GM12878 (cell line): ENCODE measurements around the gene ATXN3. TPM values are rescaled to one million over a fixed set of nuclear protein-coding genes. Genes with fewer than 3 reads are reported as not detected.

ENCODE experiments used
- ATAC-seq: fragments of 200-7000 bp; cut with Tn5 transposase; 3 replicates; pipeline ENCODE4 v1.9.1; 2020; ENCODE audit warnings: mild to moderate bottlenecking, moderate library complexity
- BruUV-seq: library from RNA; stranded (reverse); fragments of 400-500 nt; replicated peaks from 2 replicates; lab custom pipeline; 2021; lab: Mats Ljungman, UMichigan
- CTCF ChIA-PET: fragments of 300-600 bp; sonication (Branson Sonifier 250); formaldehyde crosslinking; extraction: SDS; loops from one replicate; lab custom pipeline; 2021; ENCODE audit warnings: inconsistent platforms; lab: Yijun Ruan, JAX
- POLR2A ChIA-PET: fragments of 350-600 bp; formaldehyde crosslinking; extraction: SDS; loops from one replicate; lab custom pipeline; 2021; ENCODE audit warnings: inconsistent platforms; lab: Charles Lee
- RAD21 ChIA-PET: fragments of 300-600 bp; sonication (Branson Sonifier 250); formaldehyde crosslinking; loops from one replicate; lab custom pipeline; 2023; ENCODE audit warnings: antibody characterized with exemption; ENCODE audit not compliant: unreplicated experiment; lab: Charles Lee
- SMC1A ChIA-PET: fragments of 300-600 bp; sonication (Branson Sonifier 250); formaldehyde crosslinking; loops from one replicate; lab custom pipeline; 2023; ENCODE audit not compliant: unreplicated experiment, uncharacterized antibody; lab: Charles Lee
- DNase-seq: peaks from one replicate; pipeline ENCODE4 v3.0.0-alpha.2; 2011; ENCODE audit warnings: low read depth, low spot score
- FAIRE-seq: peaks from 3 replicates; lab custom pipeline; 2011; peaks lifted over from hg19 to GRCh38; lab: Jason Lieb, UNC
- H2AFZ ChIP-seq: 2 replicates; pipeline ENCODE4 v1.6.0; 2011; ENCODE audit warnings: low read depth, low read length, control low read depth; ENCODE audit not compliant: control insufficient read depth
- H3K27ac ChIP-seq: 2 replicates; pipeline ENCODE4 v1.5.1; 2011; ENCODE audit warnings: control low read depth; ENCODE audit not compliant: control insufficient read depth, insufficient read depth
- H3K27me3 ChIP-seq, 2 experiments: replicated peaks in 1 of 2; 2 replicates each; pipeline versions ENCODE4 v1.6.0 to v1.6.1; 2011; ENCODE audit warnings: low read length in 1 of 2; ENCODE audit not compliant: control insufficient read depth in 2 of 2, insufficient read depth in 2 of 2
- H3K36me3 ChIP-seq, 2 experiments: 2 replicates each; pipeline ENCODE4 v1.5.1; 2011; ENCODE audit warnings: low read length in 1 of 2; ENCODE audit not compliant: control insufficient read depth in 2 of 2, insufficient read depth in 2 of 2
- H3K4me1 ChIP-seq: 2 replicates; pipeline ENCODE4 v1.6.1; 2011; ENCODE audit warnings: mild to moderate bottlenecking, low read length, moderate library complexity, mixed read lengths; ENCODE audit not compliant: control insufficient read depth, insufficient read depth
- H3K4me2 ChIP-seq: 2 replicates; pipeline ENCODE4 v1.6.0; 2011; ENCODE audit warnings: control low read depth; ENCODE audit not compliant: control insufficient read depth, insufficient read depth
- H3K4me3 ChIP-seq: fragments of 200-600 bp; sonication (generic); 2 replicates; pipeline ENCODE4 v1.5.1; 2016
- H3K79me2 ChIP-seq: 2 replicates; pipeline ENCODE4 v1.6.0; 2011; ENCODE audit warnings: low read length; ENCODE audit not compliant: control insufficient read depth, insufficient read depth
- H3K9ac ChIP-seq: 2 replicates; pipeline ENCODE4 v1.8.0; 2011; ENCODE audit warnings: low read length, control low read depth, mixed read lengths; ENCODE audit not compliant: control insufficient read depth, insufficient read depth
- H3K9me3 ChIP-seq: replicated peaks from 3 replicates; pipeline ENCODE4 v1.5.1; 2011; ENCODE audit warnings: mild to moderate bottlenecking, low read length; ENCODE audit not compliant: control insufficient read depth, insufficient read depth
- H4K20me1 ChIP-seq: 2 replicates; pipeline ENCODE4 v1.6.0; 2011; ENCODE audit not compliant: control insufficient read depth, insufficient read depth
- BCL3 ChIP-seq: IDR thresholded peaks from 2 replicates; pipeline ENCODE4 v1.6.1; 2011; ENCODE audit warnings: borderline replicate concordance, low read depth, mild to moderate bottlenecking, moderate library complexity, low read length; ENCODE audit not compliant: insufficient read depth, poor library complexity, severe bottlenecking
- NR2C1 ChIP-seq: fragments of 450-650 bp; IDR thresholded peaks from 2 replicates; pipeline ENCODE4 v1.6.1; 2017; ENCODE audit warnings: antibody characterized with exemption, mild to moderate bottlenecking, moderate library complexity
- POLR2A ChIP-seq: IDR thresholded peaks from 2 replicates; pipeline ENCODE4 v1.6.1; 2011; ENCODE audit warnings: low read depth, mild to moderate bottlenecking, low read length
- SKIL ChIP-seq: fragments of 450-650 bp; IDR thresholded peaks from 2 replicates; pipeline ENCODE4 v1.6.1; 2017; ENCODE audit warnings: mild to moderate bottlenecking, low read depth, inconsistent platforms; ENCODE audit not compliant: poor library complexity, severe bottlenecking
- ZBTB33 ChIP-seq: fragments of 450-650 bp; IDR thresholded peaks from 2 replicates; pipeline ENCODE4 v1.6.1; 2017; ENCODE audit warnings: mild to moderate bottlenecking
- WGBS: methylation state at CpG from one replicate; pipeline ENCODE4 v1.1.6; 2016; ENCODE audit warnings: low lambda C conversion rate; ENCODE audit not compliant: insufficient replicate concordance, insufficient coverage; ENCODE audit errors: missing lambda C conversion rate; 5-methylcytosine and 5-hydroxymethylcytosine counted together
- in situ Hi-C: fragments of 300-500 bp; cut with MboI; formaldehyde crosslinking; loops from 9 replicates; pipeline ENCODE4 v1.14.3; 2018; ENCODE audit warnings: mixed read lengths
- intact Hi-C: fragments of 100-400 bp; cut with micrococcal nuclease; formaldehyde crosslinking; loops from one replicate; pipeline ENCODE4 v1.14.2; 2022; ENCODE audit not compliant: unreplicated experiment
- polyA plus RNA-seq, 11 experiments: library from polyadenylated mRNA; depleted of rRNA in 4 of 11; unstranded in 6 of 11; stranded (reverse) in 5 of 11; fragments of >200 nt; fragmentation: Nextera tagmentation in 4 of 11; fragmentation: Illumina TruSeq in 1 of 11; extraction: Ambion mirVana in 4 of 11; extraction: Trizol in 1 of 11; gene quantifications; 1 replicate in 1 of 11; 2 replicates in 10 of 11; pipeline versions ENCODE4 v1.2.1 to v1.2.3, GENCODE V29; 2011 to 2016; ENCODE audit warnings: inconsistent platforms in 2 of 11, missing spikeins in 2 of 11, low read depth in 1 of 11
- total RNA-seq, 4 experiments: library from RNA; depleted of rRNA in 3 of 4; stranded (reverse); fragments of >200 nt in 3 of 4; fragmentation: Illumina TruSeq in 1 of 4; extraction: Trizol in 1 of 4; gene quantifications; 2 replicates each; pipeline versions ENCODE4 v1.2.1 to v1.2.3, GENCODE V29; 2013 to 2021
- TF ChIP-seq, protein P1 (sequence below): fragments of 450-650 bp; IDR thresholded peaks from 2 replicates; pipeline ENCODE4 v1.6.1; 2017; ENCODE audit warnings: borderline replicate concordance

The ATXN3 gene
- total and polyA plus RNA-seq, 10 of the 15 experiments (the other 5 are each of a cell fraction or from before 2014, with no cell fraction given): 15.1 to 27.3 (median 19.2) TPM

DNA sequence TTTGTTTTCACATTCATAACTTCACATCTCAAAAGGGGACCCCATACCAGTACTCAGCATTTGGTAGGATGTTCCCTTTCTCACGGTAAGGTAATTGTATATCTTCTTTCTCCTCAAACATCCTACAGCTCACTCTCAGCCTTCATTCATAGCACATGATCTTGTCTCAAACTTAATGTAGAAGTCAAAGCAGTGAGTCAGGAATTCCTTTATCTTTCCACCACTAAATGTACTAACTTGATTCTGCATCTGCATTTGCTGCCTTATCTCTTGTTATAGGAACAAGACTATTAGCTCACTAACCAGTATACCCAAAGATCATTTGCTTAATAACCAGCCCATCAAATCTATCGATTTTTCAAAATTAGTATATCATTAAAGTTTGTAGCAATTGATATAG is 38.3 kb upstream of the ATXN3 start:
- H3K36me3 ChIP-seq: peaks cover 2 to 21% of the 10 kb centered on the region in 2 experiments
- no peaks in the 10 kb centered on the region for H3K27me3 ChIP-seq
- H3K4me2 ChIP-seq: no peak overlapping the region
- ATAC-seq (no peak), DNase-seq (no peak), FAIRE-seq (no peak)
- BruUV-seq: no TSS peak
- H3K4me3 ChIP-seq: no peak overlapping the region
- no peak overlapping the region for H3K9ac ChIP-seq
- RAD21 ChIA-PET: interaction anchor here (0.6 kb wide), 1 partner anchor 9 kb away, joined by 3 read pairs; no protein-coding TSS in a partner anchor
- POLR2A ChIA-PET: no interaction called here
- no peaks in the 10 kb centered on the region for H4K20me1 ChIP-seq
- no peak for TF ChIP-seq POLR2A
- TF ChIP-seq NR2C1: no peak
- no peak for TF ChIP-seq SKIL
- no peaks in the 10 kb centered on the region for H3K4me1 ChIP-seq
- intact Hi-C loops: no loop called here
- H2AFZ ChIP-seq: no peak overlapping the region
- H3K79me2 ChIP-seq: no peaks in the 10 kb centered on the region
- CTCF ChIA-PET: interaction anchor here (0.8 to 1.6 kb wide), 3 partner anchors 9 to 208 kb away, joined by 3 to 10 read pairs (median 3); no protein-coding TSS in a partner anchor
- SMC1A ChIA-PET: interaction anchor here (0.9 to 2.2 kb wide), 4 partner anchors 8 to 212 kb away, joined by 3 to 10 read pairs (median 4); no protein-coding TSS in a partner anchor
- 98% methylated on average over 2 of the region's 2 CpGs for WGBS
- H3K9me3 ChIP-seq: no peaks in the 10 kb centered on the region
- in situ Hi-C loops: loop anchor here (25.0 kb wide), 1 partner anchor 543 kb away; no protein-coding TSS in a partner anchor
- no peak overlapping the region for H3K27ac ChIP-seq

GRCh38 chr14:92143962-92144361 is 37.6 kb upstream of the ATXN3 start:
- FAIRE-seq (no peak), DNase-seq (no peak), ATAC-seq (no peak)
- Histone ChIP-seq H3K79me2 (no peaks in the 10 kb centered on the region), H3K4me2 (no peak overlapping the region), H3K4me1 (no peaks in the 10 kb centered on the region), H3K27me3 (no peaks in the 10 kb centered on the region), H2AFZ (no peak overlapping the region), H3K36me3 (peaks cover 2 to 21% of the 10 kb centered on the region in 2 experiments), H3K4me3 (no peak overlapping the region), H3K9ac (no peak overlapping the region), H3K27ac (no peak overlapping the region), H3K9me3 (no peaks in the 10 kb centered on the region), H4K20me1 (no peaks in the 10 kb centered on the region)
- intact Hi-C loops: no loop called here
- ChIA-PET POLR2A (no interaction called here), RAD21 (no interaction called here), SMC1A (interaction anchor here (1.2 to 2.2 kb wide), 2 partner anchors 208 to 213 kb away, joined by 4 to 10 read pairs; no protein-coding TSS in a partner anchor), CTCF (interaction anchor here (0.8 to 1.6 kb wide), 2 partner anchors 8 to 209 kb away, joined by 3 to 10 read pairs; no protein-coding TSS in a partner anchor)
- no TSS peak for BruUV-seq
- whole genome bisulfite sequencing: 100% methylated on average over 3 of the region's 3 CpGs
- in situ Hi-C loops: loop anchor here (25.0 kb wide), 1 partner anchor 543 kb away; no protein-coding TSS in a partner anchor
- TF ChIP-seq, protein P1, sequence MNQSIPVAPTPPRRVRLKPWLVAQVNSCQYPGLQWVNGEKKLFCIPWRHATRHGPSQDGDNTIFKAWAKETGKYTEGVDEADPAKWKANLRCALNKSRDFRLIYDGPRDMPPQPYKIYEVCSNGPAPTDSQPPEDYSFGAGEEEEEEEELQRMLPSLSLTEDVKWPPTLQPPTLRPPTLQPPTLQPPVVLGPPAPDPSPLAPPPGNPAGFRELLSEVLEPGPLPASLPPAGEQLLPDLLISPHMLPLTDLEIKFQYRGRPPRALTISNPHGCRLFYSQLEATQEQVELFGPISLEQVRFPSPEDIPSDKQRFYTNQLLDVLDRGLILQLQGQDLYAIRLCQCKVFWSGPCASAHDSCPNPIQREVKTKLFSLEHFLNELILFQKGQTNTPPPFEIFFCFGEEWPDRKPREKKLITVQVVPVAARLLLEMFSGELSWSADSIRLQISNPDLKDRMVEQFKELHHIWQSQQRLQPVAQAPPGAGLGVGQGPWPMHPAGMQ: no peak
- no peak for TF ChIP-seq NR2C1
- no peak for TF ChIP-seq ZBTB33
- TF ChIP-seq BCL3: no peak
